Smooth muscle cell of the pulmonary artery (primary cell): ENCODE results near the gene FFAR2. TPM values are rescaled to one million over a fixed set of nuclear protein-coding genes. Genes with fewer than 3 reads are reported as not detected.

Experiments
- total RNA-seq: library from RNA; depleted of rRNA; stranded (reverse); fragments of >200 nt; gene quantifications from 2 replicates; pipeline ENCODE4 v1.2.3, GENCODE V29; 2014

Gene FFAR2
- total RNA-seq: not detected in 2 replicates

DNA sequence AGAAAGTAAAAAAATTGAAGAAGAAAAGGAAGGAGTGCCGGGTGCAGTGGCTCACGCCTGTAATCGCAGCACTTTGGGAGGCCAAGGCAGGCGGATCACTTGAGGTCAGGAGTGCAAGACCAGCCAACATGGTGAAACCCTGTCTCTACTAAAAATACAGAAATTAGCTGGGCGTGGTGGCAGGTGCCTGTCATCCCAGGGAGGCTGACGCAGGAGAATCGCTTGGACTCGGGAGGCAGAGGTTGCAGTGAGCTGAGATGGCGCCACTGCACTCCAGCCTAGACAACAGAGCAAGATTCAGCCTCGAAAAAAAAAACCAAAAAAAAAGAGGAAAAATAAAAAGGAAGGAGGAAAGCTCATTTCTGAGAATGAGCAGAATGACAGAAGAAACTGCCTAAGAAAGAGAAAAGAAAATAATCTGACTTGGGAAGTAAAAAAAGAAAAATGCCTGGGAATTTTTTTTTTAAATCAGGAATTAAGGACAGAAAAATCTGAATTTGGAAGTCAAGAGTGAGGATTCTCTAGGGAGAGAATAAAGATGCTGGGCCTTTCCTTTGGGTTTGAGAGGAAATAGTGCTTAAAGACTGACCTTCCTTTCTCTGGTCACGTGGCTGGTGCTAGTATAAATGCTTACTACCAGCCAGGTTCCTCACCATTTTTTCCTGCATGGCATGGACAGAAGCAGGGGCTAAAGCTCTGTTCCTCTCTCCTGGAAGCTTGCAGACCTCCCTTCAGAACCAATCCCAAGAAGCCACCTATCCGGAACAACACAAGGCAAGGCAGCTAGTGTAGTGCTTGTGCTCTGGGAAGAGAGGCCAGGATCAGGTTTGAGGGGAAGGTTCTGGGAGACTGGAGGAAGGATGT lies at the start of gene FFAR2:
Gene FFAR2 (plus strand): TSS at position 652 of the 864 bp plus-strand sequence. CDS start 1,458 bp downstream, outside the sequence.

DNA sequence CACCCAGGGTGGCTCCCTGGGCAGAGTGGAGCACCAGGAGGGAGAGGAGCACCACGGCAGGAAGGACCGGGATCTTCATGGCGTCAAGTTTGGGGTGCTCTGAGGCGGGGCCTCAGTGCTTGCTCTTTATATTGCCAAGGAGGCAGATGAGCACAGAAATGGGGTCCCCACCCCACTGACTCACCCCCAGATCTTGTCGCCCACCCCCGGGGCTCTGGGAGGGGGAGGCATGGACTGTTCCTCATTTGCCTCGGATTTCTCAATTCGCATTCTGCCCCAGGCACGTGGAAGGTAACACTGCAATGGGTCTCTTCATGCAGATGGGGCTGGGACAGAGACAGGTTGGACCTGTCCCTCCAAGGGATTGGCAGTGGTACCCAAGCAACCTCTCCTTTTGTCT lies 42.3 kb downstream of the FFAR2 start, which contains the start of gene KRTDAP:
Gene KRTDAP (minus strand): TSS at position 101 of the 400 bp plus-strand sequence. CDS start 22 bp downstream, at position 79.

Other genes with a start within 250 kb of the FFAR2 start
- gene FAM187B, start 219.5 kb upstream of the FFAR2 start, total RNA-seq: not detected in 2 replicates
- 0.20 and 0.33 TPM in 2 replicates for gene LSR, start 199.3 kb upstream of the FFAR2 start, total RNA-seq
- 80.5 and 94.7 TPM in 2 replicates for gene USF2, start 179.3 kb upstream of the FFAR2 start, total RNA-seq
- gene HAMP, start 165.7 kb upstream of the FFAR2 start, total RNA-seq: 0.07 TPM in 1 of 2 replicates, not detected in the other
- not detected in 2 replicates for gene MAG, start 156.1 kb upstream of the FFAR2 start, total RNA-seq
- 0.40 and 0.78 TPM in 2 replicates for gene CD22, start 119.1 kb upstream of the FFAR2 start, total RNA-seq
- gene FFAR1, start 100.4 kb upstream of the FFAR2 start, total RNA-seq: not detected in 2 replicates
- gene FFAR3, start 89.8 kb upstream of the FFAR2 start, total RNA-seq: not detected in 2 replicates
- 0.07 TPM in 1 of 2 replicates, not detected in the other for gene GPR42, start 77.2 kb upstream of the FFAR2 start, total RNA-seq
- not detected in 2 replicates for gene KRTDAP, start 42.2 kb downstream of the FFAR2 start, total RNA-seq
- 2.1 and 3.6 TPM in 2 replicates for gene DMKN, start 65.4 kb downstream of the FFAR2 start, total RNA-seq
- 4.5 and 6.7 TPM in 2 replicates for gene SBSN, start 80.1 kb downstream of the FFAR2 start, total RNA-seq
- gene GAPDHS, start 85.2 kb downstream of the FFAR2 start, total RNA-seq: not detected in 2 replicates
- 73.0 and 101 TPM in 2 replicates for gene TMEM147, start 97.4 kb downstream of the FFAR2 start, total RNA-seq
- not detected in 2 replicates for gene ATP4A, start 115.4 kb downstream of the FFAR2 start, total RNA-seq
- gene PMIS2, start 137.9 kb downstream of the FFAR2 start, total RNA-seq: not detected in 2 replicates
- gene HAUS5, start 164.5 kb downstream of the FFAR2 start, total RNA-seq: 5.6 and 7.4 TPM in 2 replicates
- 33.4 and 35.7 TPM in 2 replicates for gene RBM42, start 180.8 kb downstream of the FFAR2 start, total RNA-seq
- 0.13 TPM in 1 of 2 replicates, not detected in the other for gene ETV2, start 193.5 kb downstream of the FFAR2 start, total RNA-seq
- 188 and 222 TPM in 2 replicates for gene COX6B1, start 200.1 kb downstream of the FFAR2 start, total RNA-seq
- gene UPK1A, start 218.3 kb downstream of the FFAR2 start, total RNA-seq: 0.10 and 0.13 TPM in 2 replicates